H1 (cell line): ENCODE results near the gene RIBC2.

Experiments used
- ASH2L ChIP-seq: fragments of 200-600, 300-600 bp; sonication (generic); IDR thresholded peaks from one replicate; pipeline ENCODE4 v1.7.1; 2017; ENCODE audit warnings: low read length
- CREB1 ChIP-seq: IDR thresholded peaks from 2 replicates; pipeline ENCODE4 v1.6.1; 2012; ENCODE audit warnings: inconsistent platforms
- CTCF ChIP-seq, 3 experiments: IDR thresholded peaks; 1 replicate in 2 of 3; 2 replicates in 1 of 3; pipeline versions ENCODE4 v1.5.1 to v1.6.1; 2011; ENCODE audit warnings: low read length in 3 of 3, mild to moderate bottlenecking in 3 of 3, inconsistent platforms in 2 of 3, low read depth in 1 of 3, moderate library complexity in 1 of 3; ENCODE audit not compliant: insufficient read depth in 1 of 3; ENCODE audit errors: control extremely low read depth in 1 of 3
- POLR2AphosphoS5 ChIP-seq: IDR thresholded peaks from 2 replicates; pipeline ENCODE4 v1.6.1; 2011; ENCODE audit warnings: low read depth, low read length
- SP1 ChIP-seq: IDR thresholded peaks from 2 replicates; pipeline ENCODE4 v1.6.1; 2011; ENCODE audit warnings: low read depth, low read length
- SRF ChIP-seq: IDR thresholded peaks from 2 replicates; pipeline ENCODE4 v1.6.1; 2011; ENCODE audit warnings: mild to moderate bottlenecking, low read depth, low read length, moderate library complexity

GRCh38 chr22:45470871-45471270 lies 57.4 kb downstream of the RIBC2 start:
- no peak for TF ChIP-seq POLR2AphosphoS5
- no peak for TF ChIP-seq ASH2L
- TF ChIP-seq CREB1, result no peak
- no peak for TF ChIP-seq SP1
- no peak for TF ChIP-seq CTCF (IDR thresholded peaks at IDR 0.05; ENCODE audit: control extremely low read depth in 1 of 3, insufficient read depth in 1 of 3, low read depth in 1 of 3, low read length in 3 of 3)
- no peak for TF ChIP-seq SRF
